Measurements from ENCODE around the gene TTN. TPM values are rescaled to one million over a fixed set of nuclear protein-coding genes. Genes with fewer than 3 reads are reported as not detected.

The TTN gene
- polyA plus RNA-seq, 3 donors = under 0.01 to 0.12 (median 0.08) TPM

GRCh38 chr2:178506524-178506923 lies 300.7 kb downstream of the TTN start:
- no CpG with 5 or more reads among the region's 2 CpGs for WGBS (ENCODE audit: insufficient coverage)
- DNase-seq = no peak
- no peak overlapping the region for H3K4me3 Mint-ChIP-seq
- Histone ChIP-seq H3K4me2 (replicated peaks; ENCODE audit: extremely low read depth, low read length, poor library complexity, severe bottlenecking) (no peak overlapping the region), H3K36me3 (replicated peaks in 1 of 2; ENCODE audit: control insufficient read depth in 1 of 2, insufficient read depth in 2 of 2, low read length in 2 of 2) (peaks cover 58 to 80% of the 10 kb centered on the region in 2 donors), H4K20me1 (ENCODE audit: insufficient read depth, low read length) (no peaks in the 10 kb centered on the region), H3K4me1 (ENCODE audit: control insufficient read depth in 1 of 2, insufficient read depth in 2 of 2, low read length in 2 of 2) (no peaks in the 10 kb centered on the region), H3K9me3 (replicated peaks in 1 of 2; ENCODE audit: control insufficient read depth in 1 of 2, insufficient read depth in 1 of 2, low read length in 2 of 2) (no peaks in the 10 kb centered on the region), H2AFZ (ENCODE audit: insufficient read depth, low read depth, low read length, poor library complexity, severe bottlenecking) (no peak overlapping the region), H3K4me3 (replicated peaks in 1 of 3; ENCODE audit: low read depth in 2 of 3, low read length in 3 of 3) (no peak overlapping the region), H3K27me3 (ENCODE audit: control insufficient read depth in 2 of 2, insufficient read depth in 2 of 2, low read length in 2 of 2) (no peaks in the 10 kb centered on the region), H3K9ac (ENCODE audit: insufficient read depth, low read length, poor library complexity, severe bottlenecking) (no peak overlapping the region), H3K27ac (ENCODE audit: low read depth in 1 of 2, low read length in 2 of 2) (peak overlapping the region in 1 of 2 donors; percentile 12), H3K79me2 (ENCODE audit: insufficient read depth, low read length) (no peaks in the 10 kb centered on the region)
- H3K27ac Mint-ChIP-seq = peak overlapping the region in 2 of 7 donors; percentile 26 to 53
- intact Hi-C loops (cut with micrococcal nuclease) = no loop called here
- H3K9me3 Mint-ChIP-seq = peaks cover 0 to under 1% (median 0%) of the 10 kb centered on the region in 7 donors
- TF ChIP-seq CTCF (IDR thresholded peaks at IDR 0.05) = no peak
- peaks cover 2% of the 10 kb centered on the region for H3K4me1 Mint-ChIP-seq
- H3K27me3 Mint-ChIP-seq (ENCODE audit: low read depth in 3 of 3) = no peaks in the 10 kb centered on the region
- H3K36me3 Mint-ChIP-seq = peaks cover 69 to 75% of the 10 kb centered on the region in 2 donors

- Histone ChIP-seq H3K79me2 (ENCODE audit: insufficient read depth, low read length) (no peaks in the 10 kb centered on the region), H3K27me3 (ENCODE audit: control insufficient read depth in 2 of 2, insufficient read depth in 2 of 2, low read length in 2 of 2) (no peaks in the 10 kb centered on the region), H3K27ac (ENCODE audit: low read depth in 1 of 2, low read length in 2 of 2) (peak overlapping the region in 1 of 2 donors; percentile 12), H3K9me3 (replicated peaks in 1 of 2; ENCODE audit: control insufficient read depth in 1 of 2, insufficient read depth in 1 of 2, low read length in 2 of 2) (no peaks in the 10 kb centered on the region), H3K4me3 (replicated peaks in 1 of 3; ENCODE audit: low read depth in 2 of 3, low read length in 3 of 3) (no peak overlapping the region), H3K4me1 (ENCODE audit: control insufficient read depth in 1 of 2, insufficient read depth in 2 of 2, low read length in 2 of 2) (no peaks in the 10 kb centered on the region), H4K20me1 (ENCODE audit: insufficient read depth, low read length) (no peaks in the 10 kb centered on the region), H2AFZ (ENCODE audit: insufficient read depth, low read depth, low read length, poor library complexity, severe bottlenecking) (no peak overlapping the region), H3K9ac (ENCODE audit: insufficient read depth, low read length, poor library complexity, severe bottlenecking) (no peak overlapping the region), H3K36me3 (replicated peaks in 1 of 2; ENCODE audit: control insufficient read depth in 1 of 2, insufficient read depth in 2 of 2, low read length in 2 of 2) (peaks cover 60 to 80% of the 10 kb centered on the region in 2 donors), H3K4me2 (replicated peaks; ENCODE audit: extremely low read depth, low read length, poor library complexity, severe bottlenecking) (no peak overlapping the region)
- TF ChIP-seq CTCF (IDR thresholded peaks at IDR 0.05) = no peak
- H3K4me3 Mint-ChIP-seq = no peak overlapping the region
- intact Hi-C loops (cut with micrococcal nuclease) = no loop called here
- no peaks in the 10 kb centered on the region for H3K9me3 Mint-ChIP-seq
- H3K27ac Mint-ChIP-seq = no peak overlapping the region
- no CpG with 5 or more reads among the region's 1 CpG for WGBS (ENCODE audit: insufficient coverage)
- peaks cover 2% of the 10 kb centered on the region for H3K4me1 Mint-ChIP-seq
- H3K27me3 Mint-ChIP-seq (ENCODE audit: low read depth in 3 of 3) = no peaks in the 10 kb centered on the region
- H3K36me3 Mint-ChIP-seq = peaks cover 69 to 75% of the 10 kb centered on the region in 2 donors
- DNase-seq = no peak
These were observed 301.1 kb downstream of the TTN start for GRCh38 chr2:178506101-178506500.

Data from CD14-positive monocyte (primary cell).